WI38 (cell line): ENCODE results near the gene CHCHD1.

Experiments
- H3K4me3 ChIP-seq: 2 replicates; pipeline ENCODE4 v1.5.1; 2011; ENCODE audit warnings: low read depth, mild to moderate bottlenecking, control low read depth, low read length
- TF ChIP-seq, protein P1 (sequence below): IDR thresholded peaks from 2 replicates; pipeline ENCODE4 v1.5.1; 2012; ENCODE audit warnings: low read depth, mild to moderate bottlenecking, control low read depth, low read length

Gene CHCHD1

DNA sequence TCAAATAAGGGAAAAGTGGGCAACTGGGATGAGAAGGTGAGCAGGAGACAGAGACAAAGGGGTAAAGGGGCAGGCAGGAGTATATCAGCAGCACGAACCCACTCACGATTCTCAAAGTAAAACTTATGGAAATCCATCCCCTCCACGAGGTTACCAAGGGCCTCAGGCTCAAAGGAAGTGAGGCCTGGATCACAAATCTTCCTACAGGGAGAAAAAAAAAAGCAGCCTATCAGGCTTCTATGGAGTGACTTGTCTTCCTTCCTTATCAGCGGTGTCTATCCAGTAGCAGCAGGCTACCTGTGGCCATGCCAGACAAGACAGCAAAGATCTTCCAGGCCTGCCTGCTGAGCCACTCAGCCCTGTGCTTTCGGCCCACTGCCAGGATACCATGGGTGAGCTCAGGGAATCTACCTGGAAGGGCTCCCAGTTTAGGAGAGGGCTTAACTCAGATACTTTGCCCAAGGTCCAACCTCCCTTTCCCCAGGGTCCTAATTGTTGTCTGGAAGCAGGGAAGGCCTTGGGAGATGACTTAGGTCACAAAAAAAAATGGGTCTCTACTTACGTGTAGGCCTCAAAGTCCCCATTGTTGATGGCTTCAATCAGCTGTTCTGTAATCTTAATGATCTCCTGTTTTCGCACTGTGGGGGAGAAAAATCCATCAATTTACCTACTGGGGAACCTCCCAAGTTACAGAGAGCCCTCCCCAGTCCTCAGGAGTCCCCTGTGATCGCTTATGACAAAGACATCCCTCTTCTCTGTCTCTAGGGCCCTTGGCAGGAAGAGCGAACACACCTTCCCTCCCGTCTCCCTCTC, 35.3 kb downstream of the CHCHD1 start:
- H3K4me3 ChIP-seq: no peak overlapping the region
- TF ChIP-seq, protein P1, sequence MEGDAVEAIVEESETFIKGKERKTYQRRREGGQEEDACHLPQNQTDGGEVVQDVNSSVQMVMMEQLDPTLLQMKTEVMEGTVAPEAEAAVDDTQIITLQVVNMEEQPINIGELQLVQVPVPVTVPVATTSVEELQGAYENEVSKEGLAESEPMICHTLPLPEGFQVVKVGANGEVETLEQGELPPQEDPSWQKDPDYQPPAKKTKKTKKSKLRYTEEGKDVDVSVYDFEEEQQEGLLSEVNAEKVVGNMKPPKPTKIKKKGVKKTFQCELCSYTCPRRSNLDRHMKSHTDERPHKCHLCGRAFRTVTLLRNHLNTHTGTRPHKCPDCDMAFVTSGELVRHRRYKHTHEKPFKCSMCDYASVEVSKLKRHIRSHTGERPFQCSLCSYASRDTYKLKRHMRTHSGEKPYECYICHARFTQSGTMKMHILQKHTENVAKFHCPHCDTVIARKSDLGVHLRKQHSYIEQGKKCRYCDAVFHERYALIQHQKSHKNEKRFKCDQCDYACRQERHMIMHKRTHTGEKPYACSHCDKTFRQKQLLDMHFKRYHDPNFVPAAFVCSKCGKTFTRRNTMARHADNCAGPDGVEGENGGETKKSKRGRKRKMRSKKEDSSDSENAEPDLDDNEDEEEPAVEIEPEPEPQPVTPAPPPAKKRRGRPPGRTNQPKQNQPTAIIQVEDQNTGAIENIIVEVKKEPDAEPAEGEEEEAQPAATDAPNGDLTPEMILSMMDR: no peak

DNA sequence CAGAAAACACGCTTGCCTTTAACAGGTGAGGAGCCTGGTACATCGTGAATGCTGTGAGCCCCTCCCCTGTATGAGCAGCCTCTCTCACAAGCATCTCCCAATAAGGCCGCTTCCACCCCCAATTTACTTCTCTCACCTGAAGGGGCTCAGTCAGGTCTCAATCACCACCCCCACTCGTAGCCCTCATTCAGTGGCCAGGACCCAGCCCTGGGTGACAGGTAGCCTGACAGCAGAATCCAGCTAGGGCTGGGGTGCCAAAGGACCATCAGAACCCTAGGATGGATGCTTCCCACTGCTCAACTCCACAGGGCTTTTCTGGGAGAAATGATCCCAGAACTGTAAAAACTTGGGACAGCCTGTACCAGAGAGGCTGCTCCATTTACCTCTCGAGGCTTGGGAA, 36.0 kb downstream of the CHCHD1 start:
- TF ChIP-seq, protein P1: no peak
- no peak overlapping the region for H3K4me3 ChIP-seq

DNA sequence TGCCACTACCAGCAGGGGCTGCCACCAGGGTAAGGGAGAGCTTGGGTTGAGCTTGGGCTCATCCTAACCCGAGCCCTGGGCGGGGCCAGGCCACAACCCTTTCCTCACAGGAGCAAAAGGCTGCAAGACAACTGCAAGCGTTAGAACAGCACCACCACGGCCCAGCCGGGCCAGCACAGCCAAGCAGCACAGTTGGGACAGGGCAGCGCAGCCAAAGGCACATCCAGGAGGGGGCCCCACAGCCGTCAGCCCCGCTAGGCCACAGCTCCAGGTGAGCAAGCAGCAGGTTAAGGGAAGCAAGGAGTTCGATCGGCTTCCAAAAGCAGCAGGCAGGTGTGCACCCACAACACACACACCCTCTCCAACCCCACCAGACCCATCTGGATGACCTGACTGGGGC, 36.6 kb downstream of the CHCHD1 start:
- TF ChIP-seq, protein P1: no peak

DNA sequence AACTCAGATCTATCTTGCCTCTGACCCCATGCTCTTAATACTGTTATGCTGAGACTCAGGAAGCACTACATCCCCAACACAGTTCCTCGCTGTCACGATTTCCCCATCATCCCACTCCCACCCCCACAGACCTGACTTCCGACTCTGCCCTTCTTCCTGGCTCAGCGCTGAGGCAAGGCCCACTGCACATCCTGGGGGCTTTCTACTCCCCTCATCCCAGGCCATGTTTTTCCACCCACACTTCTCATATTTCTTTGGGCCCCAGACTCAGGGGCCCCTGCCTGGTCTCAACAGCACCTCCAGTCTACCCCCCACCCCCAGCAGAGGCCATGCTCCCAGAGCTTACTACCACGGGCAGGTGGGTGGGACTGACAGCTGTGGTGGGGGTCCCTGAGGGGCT, 37.2 kb downstream of the CHCHD1 start:
- TF ChIP-seq, protein P1: no peak
- no peak overlapping the region for H3K4me3 ChIP-seq

More for the DNA sequence above, 36.6 kb downstream of the CHCHD1 start:
- H3K4me3 ChIP-seq: no peak overlapping the region

DNA sequence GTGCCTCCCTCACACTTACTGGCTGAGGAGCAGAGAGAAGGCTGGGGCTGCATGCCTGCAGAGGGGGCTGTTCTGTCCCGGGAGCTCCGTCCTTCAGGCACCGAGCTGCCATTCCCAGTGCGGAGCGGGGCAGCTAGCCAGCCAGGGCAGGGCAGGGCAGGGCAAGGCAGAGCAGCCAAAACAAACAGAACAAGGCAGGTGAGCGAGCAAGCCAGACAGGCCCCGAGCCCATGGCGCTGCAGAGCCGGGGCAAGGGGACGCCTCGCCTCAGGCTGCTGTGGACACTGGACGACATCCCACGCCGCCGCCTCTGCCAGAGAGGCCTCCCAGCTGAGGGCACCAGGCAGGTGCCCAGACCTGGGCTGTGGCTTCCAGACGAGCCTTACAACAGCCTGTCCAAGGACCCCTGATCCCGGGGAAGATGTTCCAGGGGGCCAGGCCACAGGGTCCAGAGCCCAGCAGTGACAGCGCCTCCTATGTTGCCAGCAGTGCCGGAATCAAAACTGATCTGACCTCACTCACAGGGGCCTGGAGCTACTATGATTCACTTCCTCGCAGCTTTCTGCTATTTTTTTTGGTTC, 37.8 kb downstream of the CHCHD1 start:
- no peak overlapping the region for H3K4me3 ChIP-seq
- TF ChIP-seq, protein P1: no peak

DNA sequence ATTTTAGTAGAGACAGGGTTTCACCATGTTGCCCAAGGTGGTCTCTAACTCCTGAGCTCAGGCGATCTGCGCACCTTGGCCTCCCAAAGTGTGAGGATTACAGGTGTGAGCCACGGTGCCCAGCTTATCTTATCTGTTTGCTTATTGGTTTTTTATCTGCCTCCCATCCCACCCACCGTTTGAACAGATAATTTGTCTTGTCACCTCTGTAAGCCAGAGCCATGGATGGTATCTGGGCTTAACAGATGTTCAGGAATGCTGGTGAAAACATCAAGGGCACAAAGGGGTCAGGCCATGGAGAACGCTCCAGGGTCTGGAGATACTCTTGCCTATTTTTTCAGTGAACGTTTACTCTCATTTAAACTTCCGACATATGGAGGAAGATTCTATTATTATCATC, 41.5 kb downstream of the CHCHD1 start:
- TF ChIP-seq, protein P1: no peak
- H3K4me3 ChIP-seq: no peak overlapping the region

DNA sequence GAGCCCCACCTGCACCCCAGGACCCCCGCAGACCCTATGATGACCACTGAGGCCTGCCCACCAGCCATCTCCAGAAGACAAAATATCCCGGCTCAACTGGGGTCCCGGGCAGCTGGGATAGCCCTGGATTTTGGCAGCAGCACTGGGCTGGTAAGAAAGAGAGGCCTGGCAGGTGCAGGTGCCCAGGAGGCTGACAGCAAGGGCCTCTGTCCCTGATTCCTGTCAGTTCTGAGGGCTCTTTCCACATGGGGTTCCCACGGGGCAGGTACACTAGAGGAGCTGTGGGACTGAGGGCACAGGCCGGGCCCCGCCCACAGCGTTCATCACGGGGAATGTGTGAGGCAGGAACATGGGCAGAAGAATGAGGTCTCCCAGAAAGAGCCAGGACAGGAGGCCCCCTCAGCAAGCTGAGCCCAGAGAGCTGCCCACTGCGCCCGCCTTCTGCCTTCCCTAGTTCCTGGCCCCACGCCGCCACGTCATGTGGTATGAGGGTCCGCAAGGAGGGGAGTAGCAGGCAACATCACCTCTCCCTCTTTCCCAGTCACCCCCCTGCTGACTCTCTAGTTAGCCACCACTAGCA, 42.4 kb downstream of the CHCHD1 start:
- TF ChIP-seq, protein P1: no peak

More for the DNA sequence above, 42.4 kb downstream of the CHCHD1 start:
- no peak overlapping the region for H3K4me3 ChIP-seq
